IMR-90 (cell line): ENCODE results near the gene GBA3.

Experiments used
- BHLHE40 ChIP-seq: fragments of 150-350 bp; IDR thresholded peaks from 2 replicates; pipeline ENCODE4 v1.6.1; 2016; ENCODE audit warnings: mild to moderate bottlenecking, low read depth, low read length
- CHD1 ChIP-seq: IDR thresholded peaks from 2 replicates; pipeline ENCODE4 v1.6.1; 2012; ENCODE audit warnings: low read depth, low read length, improper control_type of control experiment
- CTCF ChIP-seq: conservative IDR thresholded peaks from 2 replicates; pipeline ENCODE4 v1.5.1; 2012; ENCODE audit warnings: mild to moderate bottlenecking, low read depth, low read length, improper control_type of control experiment
- FOS ChIP-seq: fragments of 150-350 bp; IDR thresholded peaks from 2 replicates; pipeline ENCODE4 v1.6.1; 2016; ENCODE audit warnings: low read depth, low read length
- POLR2A ChIP-seq: IDR thresholded peaks from 2 replicates; pipeline ENCODE4 v1.6.1; 2012; ENCODE audit warnings: mild to moderate bottlenecking, low read depth, low read length
- USF2 ChIP-seq: fragments of 150-350 bp; IDR thresholded peaks from 2 replicates; pipeline ENCODE4 v1.6.1; 2017; ENCODE audit warnings: mild to moderate bottlenecking, antibody characterized with exemption, low read length, low read depth

- TF ChIP-seq CTCF (no peak), CHD1 (no peak), USF2 (no peak), FOS (no peak), POLR2A (no peak), BHLHE40 (no peak)
These were observed 11.2 kb downstream of the GBA3 start for GRCh38 chr4:22703912-22704311.
